Natural killer cell (primary cell): ENCODE measurements around the gene CEACAM4. TPM values are rescaled to one million over a fixed set of nuclear protein-coding genes. Genes with fewer than 3 reads are reported as not detected.
A peak's percentile ranks its signal among the peaks of the same experiment; 100 is the strongest.
"Not testable (repeated sequence)": the region's sequence is repeated elsewhere in the genome, so short reads cannot be mapped to it uniquely, and the experiment has no call there.

Source experiments
- ATAC-seq, 3 donors: fragments of 150-1000 bp in 2 of 3; fragments of 200-7000 bp in 1 of 3; cut with Tn5 transposase; 1 replicate in 1 of 3; 2 replicates in 2 of 3; pipeline ENCODE4 v1.10.0; 2021; ENCODE audit warnings: mild to moderate bottlenecking in 2 of 3, moderate library complexity in 2 of 3
- DNase-seq, 2 donors: peaks; one replicate each; pipeline versions ENCODE4 v3.0.0 to v3.0.0-alpha.2; 2013 to 2021; ENCODE audit warnings: mixed read lengths in 1 of 2
- H3K27ac ChIP-seq: one replicate; pipeline ENCODE4 v1.5.1; 2013; ENCODE audit warnings: mild to moderate bottlenecking, low read length
- H3K27me3 ChIP-seq: one replicate; pipeline ENCODE4 v1.6.1; 2013; ENCODE audit warnings: low read length; ENCODE audit not compliant: control insufficient read depth, insufficient read depth
- H3K36me3 ChIP-seq: one replicate; pipeline ENCODE4 v1.6.1; 2013; ENCODE audit warnings: low read length; ENCODE audit not compliant: control insufficient read depth, insufficient read depth
- H3K4me1 ChIP-seq: one replicate; pipeline ENCODE4 v1.6.1; 2013; ENCODE audit warnings: low read length; ENCODE audit not compliant: control insufficient read depth, insufficient read depth
- H3K4me3 ChIP-seq: one replicate; pipeline ENCODE4 v1.5.1; 2013; ENCODE audit warnings: low read length
- H3K9me3 ChIP-seq: one replicate; pipeline ENCODE4 v1.6.1; 2013; ENCODE audit warnings: low read length; ENCODE audit not compliant: control insufficient read depth, insufficient read depth
- H3K27ac Mint-ChIP-seq, 2 donors: one replicate each; pipeline ENCODE4 v1.8.0; 2022; ENCODE audit warnings: mild to moderate bottlenecking in 2 of 2, mixed read lengths in 2 of 2, moderate library complexity in 1 of 2
- H3K27me3 Mint-ChIP-seq, 2 donors: one replicate each; pipeline ENCODE4 v1.8.0; 2022; ENCODE audit warnings: low read depth in 2 of 2, mixed read lengths in 2 of 2
- H3K36me3 Mint-ChIP-seq: one replicate; pipeline ENCODE4 v1.8.0; 2022; ENCODE audit warnings: mixed read lengths
- H3K4me1 Mint-ChIP-seq, 2 donors: one replicate each; pipeline ENCODE4 v1.8.0; 2022; ENCODE audit warnings: mixed read lengths in 2 of 2
- H3K4me3 Mint-ChIP-seq: one replicate; pipeline ENCODE4 v1.8.0; 2022; ENCODE audit warnings: mild to moderate bottlenecking, moderate library complexity, mixed read lengths
- H3K9me3 Mint-ChIP-seq, 2 donors: one replicate each; pipeline ENCODE4 v1.8.0; 2022; ENCODE audit warnings: mixed read lengths in 2 of 2
- WGBS: methylation state at CpG from one replicate; pipeline ENCODE4 v1.1.7; 2013; ENCODE audit warnings: missing lambda C conversion rate; ENCODE audit not compliant: insufficient coverage; 5-methylcytosine and 5-hydroxymethylcytosine counted together
- intact Hi-C: fragments of 100-400 bp; cut with micrococcal nuclease; formaldehyde crosslinking; loops from one replicate; pipeline ENCODE4 v1.14.2; 2022
- total RNA-seq, 4 donors: library from RNA; stranded (reverse); fragments of 120-200 nt in 1 of 4; gene quantifications; one replicate each; pipeline versions ENCODE4 v1.2.3 to v1.2.4, GENCODE V29; 2013 to 2022
- TF ChIP-seq, protein P1 (sequence below): fragments of 200-600 bp; IDR thresholded peaks from one replicate; pipeline ENCODE4 v1.8.0; 2022; ENCODE audit warnings: antibody characterized with exemption

The CEACAM4 gene
- total RNA-seq, 3 donors from 2014 or later (not counting 1 experiment from before 2014, with no cell fraction given) = 0.52 to 1.1 (median 0.78) TPM

DNA sequence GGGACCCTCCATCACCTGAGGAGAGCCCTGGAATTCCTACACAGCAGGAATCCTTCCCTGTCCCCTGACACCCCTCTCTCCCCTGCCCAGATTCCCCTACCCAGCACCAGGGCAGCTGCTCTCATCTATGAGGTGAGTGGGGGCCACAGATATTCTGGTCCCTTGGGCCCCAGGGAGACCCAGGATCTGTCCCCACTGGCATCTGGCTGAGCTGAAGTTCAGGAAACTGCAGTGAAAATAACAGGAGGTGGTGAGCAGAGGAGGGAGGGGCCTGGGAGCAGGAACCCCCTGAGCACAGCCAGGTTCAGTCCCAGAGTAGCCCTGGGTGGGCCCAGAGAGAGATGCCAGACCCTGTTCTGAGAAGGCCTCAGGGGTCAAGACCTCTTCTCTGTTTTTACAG is 40.8 kb downstream of the CEACAM4 start:
- ATAC-seq = no peak
- H3K4me3 ChIP-seq = no peak overlapping the region
- H3K36me3 Mint-ChIP-seq = peaks cover 26% of the 10 kb centered on the region

DNA sequence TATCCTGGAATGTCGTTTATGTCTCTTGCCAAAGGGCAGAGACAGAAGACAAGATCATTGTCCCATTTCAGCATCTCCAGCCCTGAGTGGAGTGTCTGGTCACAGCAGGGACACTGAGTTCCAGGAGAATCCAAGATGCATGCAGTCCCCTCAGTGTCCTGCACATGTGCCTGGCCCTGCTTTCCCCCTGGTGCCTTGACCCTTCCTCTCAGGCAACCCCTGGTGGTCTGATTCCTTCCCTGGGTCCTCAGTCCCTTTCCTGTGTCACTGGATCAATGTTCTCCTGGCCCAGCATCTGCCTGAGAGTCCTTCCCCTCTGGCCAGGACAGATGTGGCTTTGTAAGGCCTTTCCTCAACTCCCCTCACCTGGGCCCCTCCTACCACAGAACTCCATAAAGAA is 41.9 kb downstream of the CEACAM4 start:
- Histone ChIP-seq H3K36me3 (peaks cover 64% of the 10 kb centered on the region), H3K4me1 (no peaks in the 10 kb centered on the region), H3K27ac (no peak overlapping the region), H3K27me3 (no peaks in the 10 kb centered on the region), H3K4me3 (no peak overlapping the region), H3K9me3 (peaks cover 12% of the 10 kb centered on the region)
- peaks cover 37% of the 10 kb centered on the region for H3K36me3 Mint-ChIP-seq
- WGBS = 81% methylated on average over 1 of the region's 1 CpG
- peaks cover 0 to 8% of the 10 kb centered on the region in 2 donors for H3K4me1 Mint-ChIP-seq
- intact Hi-C loops = no loop called here
- no peak overlapping the region for H3K4me3 Mint-ChIP-seq
- DNase-seq = no peak
- TF ChIP-seq, protein P1, sequence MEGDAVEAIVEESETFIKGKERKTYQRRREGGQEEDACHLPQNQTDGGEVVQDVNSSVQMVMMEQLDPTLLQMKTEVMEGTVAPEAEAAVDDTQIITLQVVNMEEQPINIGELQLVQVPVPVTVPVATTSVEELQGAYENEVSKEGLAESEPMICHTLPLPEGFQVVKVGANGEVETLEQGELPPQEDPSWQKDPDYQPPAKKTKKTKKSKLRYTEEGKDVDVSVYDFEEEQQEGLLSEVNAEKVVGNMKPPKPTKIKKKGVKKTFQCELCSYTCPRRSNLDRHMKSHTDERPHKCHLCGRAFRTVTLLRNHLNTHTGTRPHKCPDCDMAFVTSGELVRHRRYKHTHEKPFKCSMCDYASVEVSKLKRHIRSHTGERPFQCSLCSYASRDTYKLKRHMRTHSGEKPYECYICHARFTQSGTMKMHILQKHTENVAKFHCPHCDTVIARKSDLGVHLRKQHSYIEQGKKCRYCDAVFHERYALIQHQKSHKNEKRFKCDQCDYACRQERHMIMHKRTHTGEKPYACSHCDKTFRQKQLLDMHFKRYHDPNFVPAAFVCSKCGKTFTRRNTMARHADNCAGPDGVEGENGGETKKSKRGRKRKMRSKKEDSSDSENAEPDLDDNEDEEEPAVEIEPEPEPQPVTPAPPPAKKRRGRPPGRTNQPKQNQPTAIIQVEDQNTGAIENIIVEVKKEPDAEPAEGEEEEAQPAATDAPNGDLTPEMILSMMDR = no peak
- H3K27me3 Mint-ChIP-seq = no peaks in the 10 kb centered on the region
- H3K9me3 Mint-ChIP-seq = no peaks in the 10 kb centered on the region
- no peak overlapping the region for H3K27ac Mint-ChIP-seq
- no peak for ATAC-seq

More for the DNA sequence above, 40.8 kb downstream of the CEACAM4 start:
- H3K27ac ChIP-seq = no peak overlapping the region
- TF ChIP-seq, protein P1 = no peak
- DNase-seq = no peak
- Mint-ChIP-seq H3K4me1 (peaks cover 0 to 17% of the 10 kb centered on the region in 2 donors), H3K4me3 (no peak overlapping the region), H3K9me3 (no peaks in the 10 kb centered on the region), H3K27ac (no peak overlapping the region), H3K27me3 (no peaks in the 10 kb centered on the region)
- peaks cover 12% of the 10 kb centered on the region for H3K9me3 ChIP-seq
- H3K4me1 ChIP-seq = peaks cover 6% of the 10 kb centered on the region
- peaks cover 53% of the 10 kb centered on the region for H3K36me3 ChIP-seq
- H3K27me3 ChIP-seq = no peaks in the 10 kb centered on the region
- intact Hi-C loops = no loop called here

DNA sequence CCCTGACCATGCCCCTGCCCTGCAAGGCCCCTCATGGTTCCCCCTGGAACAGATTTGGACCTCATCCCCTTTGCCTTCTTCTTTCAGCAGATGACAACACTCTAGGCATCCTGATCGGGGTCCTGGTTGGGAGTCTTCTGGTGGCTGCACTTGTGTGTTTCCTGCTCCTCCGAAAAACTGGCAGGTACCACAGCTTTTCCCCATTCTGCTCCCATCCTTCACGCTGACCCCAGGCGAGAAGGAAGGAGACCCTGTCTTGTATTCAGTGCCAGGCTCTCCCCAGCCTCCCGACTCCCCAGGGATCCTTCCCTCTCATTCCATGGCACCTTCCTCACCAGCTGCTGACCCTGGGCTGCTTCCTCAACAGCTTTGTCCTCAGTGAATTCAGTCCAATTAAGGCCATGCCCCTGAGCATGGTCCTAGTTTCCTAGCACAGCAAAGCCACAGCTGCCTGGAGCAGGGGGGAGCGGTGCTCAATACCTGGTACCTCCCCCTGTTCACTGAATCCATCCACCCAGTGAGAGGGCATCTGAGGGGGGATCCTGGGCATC is 42.5 kb downstream of the CEACAM4 start:
- Mint-ChIP-seq H3K36me3 (peaks cover 39% of the 10 kb centered on the region), H3K4me1 (peaks cover 0 to 4% of the 10 kb centered on the region in 2 donors), H3K4me3 (no peak overlapping the region), H3K27ac (peak overlapping the region in 1 of 2 donors; percentile 35), H3K9me3 (no peaks in the 10 kb centered on the region), H3K27me3 (no peaks in the 10 kb centered on the region)
- TF ChIP-seq, protein P1 = no peak
- DNase-seq (no peak), ATAC-seq (no peak)
- no peak overlapping the region for H3K27ac ChIP-seq
- no peaks in the 10 kb centered on the region for H3K4me1 ChIP-seq
- H3K4me3 ChIP-seq = no peak overlapping the region
- WGBS = 97% methylated on average over 6 of the region's 6 CpGs
- intact Hi-C loops = no loop called here
- no peaks in the 10 kb centered on the region for H3K27me3 ChIP-seq
- H3K9me3 ChIP-seq = peaks cover 12% of the 10 kb centered on the region
- H3K36me3 ChIP-seq = peaks cover 70% of the 10 kb centered on the region

DNA sequence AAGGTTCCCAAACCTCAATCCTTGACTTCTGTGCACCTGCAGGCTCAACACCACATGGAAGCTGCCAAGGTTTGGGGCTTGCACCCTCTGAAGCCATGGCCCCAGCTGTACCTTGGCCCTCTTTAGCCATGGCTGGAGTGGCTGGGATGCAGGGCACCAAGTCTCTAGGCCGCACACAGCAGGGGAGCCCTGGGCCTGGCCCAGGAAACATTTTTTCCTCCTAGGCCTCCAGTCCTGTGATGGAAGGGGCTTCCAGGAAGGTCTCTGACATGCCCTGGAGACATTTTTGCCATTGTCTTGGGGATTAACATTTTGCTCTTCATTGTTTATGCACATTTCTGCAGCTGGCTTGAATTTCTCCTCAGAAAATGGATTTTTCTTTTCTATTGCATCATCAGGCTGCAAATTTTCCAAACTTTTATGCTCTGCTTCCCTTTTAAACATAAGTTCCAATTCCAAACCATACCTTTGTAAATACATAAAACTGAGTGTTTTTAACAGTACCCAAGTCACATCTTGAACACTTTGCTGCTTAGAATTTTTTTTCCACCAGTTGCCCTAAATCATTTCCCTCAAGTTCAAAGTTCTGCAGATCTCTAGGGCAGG is 44.2 kb downstream of the CEACAM4 start:
- H3K9me3 Mint-ChIP-seq, H3K4me1 Mint-ChIP-seq, H3K4me3 Mint-ChIP-seq, H3K27me3 Mint-ChIP-seq, H3K4me1 ChIP-seq, intact Hi-C loops, H3K27me3 ChIP-seq, DNase-seq, H3K4me3 ChIP-seq, H3K27ac Mint-ChIP-seq, H3K27ac ChIP-seq, ATAC-seq: not testable (repeated sequence)
- WGBS = 100% methylated on average over 1 of the region's 1 CpG
- peaks cover 39% of the 10 kb centered on the region for H3K36me3 Mint-ChIP-seq
- H3K9me3 ChIP-seq = peaks cover 12% of the 10 kb centered on the region
- peaks cover 79% of the 10 kb centered on the region for H3K36me3 ChIP-seq

DNA sequence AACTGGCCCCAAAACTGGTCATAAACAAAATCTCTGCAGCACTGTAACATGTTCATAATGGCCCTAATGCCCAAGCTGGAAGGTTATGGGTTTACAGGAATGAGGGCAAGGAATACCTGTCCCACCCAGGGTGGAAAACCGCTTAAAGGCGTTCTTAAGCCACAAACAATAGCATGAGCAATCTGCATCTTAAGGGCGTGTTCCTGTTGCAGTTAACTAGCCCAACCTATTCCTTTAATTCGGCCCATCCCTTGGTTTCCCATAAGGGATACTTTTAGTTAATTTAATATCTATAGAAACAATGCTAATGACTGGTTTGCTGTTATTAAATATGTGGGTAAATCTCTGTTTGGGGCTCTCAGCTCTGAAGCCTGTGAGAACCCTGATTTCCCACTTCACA is 45.8 kb downstream of the CEACAM4 start:
- ATAC-seq, intact Hi-C loops, H3K27ac Mint-ChIP-seq, H3K27me3 ChIP-seq, DNase-seq, H3K4me1 ChIP-seq, H3K4me3 ChIP-seq, H3K27me3 Mint-ChIP-seq, H3K27ac ChIP-seq, H3K9me3 Mint-ChIP-seq, H3K4me3 Mint-ChIP-seq: not testable (repeated sequence)
- H3K36me3 ChIP-seq = peaks cover 75% of the 10 kb centered on the region
- H3K4me1 Mint-ChIP-seq = peaks cover 8 to 13% of the 10 kb centered on the region in 2 donors
- H3K36me3 Mint-ChIP-seq = peaks cover 39% of the 10 kb centered on the region
- H3K9me3 ChIP-seq = peaks cover 12% of the 10 kb centered on the region
- WGBS = 98% methylated on average over 3 of the region's 4 CpGs
